HUES64 (cell line): ENCODE results near the gene LRRC10B.
A peak's percentile ranks its signal among the peaks of the same experiment; 100 is the strongest.

Experiments used
- H3K27ac ChIP-seq: 2 replicates; pipeline ENCODE4 v1.7.0; 2013; ENCODE audit warnings: low read depth, low read length, inconsistent platforms
- H3K27me3 ChIP-seq: 2 replicates; pipeline ENCODE4 v1.6.1; 2013; ENCODE audit warnings: mild to moderate bottlenecking, low read length; ENCODE audit not compliant: insufficient read depth
- H3K36me3 ChIP-seq: 2 replicates; pipeline ENCODE4 v1.6.1; 2013; ENCODE audit warnings: mild to moderate bottlenecking, low read length; ENCODE audit not compliant: insufficient read depth
- H3K4me1 ChIP-seq: 2 replicates; pipeline ENCODE4 v1.6.1; 2013; ENCODE audit warnings: mild to moderate bottlenecking, low read length, moderate library complexity; ENCODE audit not compliant: insufficient read depth
- H3K4me3 ChIP-seq: 2 replicates; pipeline ENCODE4 v1.5.1; 2013; ENCODE audit warnings: mild to moderate bottlenecking, low read length, moderate library complexity
- H3K9ac ChIP-seq: 2 replicates; pipeline ENCODE4 v1.6.1; 2013; ENCODE audit warnings: mild to moderate bottlenecking, low read depth, low read length
- H3K9me3 ChIP-seq: 2 replicates; pipeline ENCODE4 v1.6.1; 2013; ENCODE audit warnings: low read depth, low read length; ENCODE audit not compliant: insufficient read depth
- WGBS: fragments of 150-250, 120-280 bp; methylation state at CpG from one replicate; pipeline ENCODE4 v1.1.7; 2013; ENCODE audit warnings: missing lambda C conversion rate; 5-methylcytosine and 5-hydroxymethylcytosine counted together

LRRC10B gene

DNA sequence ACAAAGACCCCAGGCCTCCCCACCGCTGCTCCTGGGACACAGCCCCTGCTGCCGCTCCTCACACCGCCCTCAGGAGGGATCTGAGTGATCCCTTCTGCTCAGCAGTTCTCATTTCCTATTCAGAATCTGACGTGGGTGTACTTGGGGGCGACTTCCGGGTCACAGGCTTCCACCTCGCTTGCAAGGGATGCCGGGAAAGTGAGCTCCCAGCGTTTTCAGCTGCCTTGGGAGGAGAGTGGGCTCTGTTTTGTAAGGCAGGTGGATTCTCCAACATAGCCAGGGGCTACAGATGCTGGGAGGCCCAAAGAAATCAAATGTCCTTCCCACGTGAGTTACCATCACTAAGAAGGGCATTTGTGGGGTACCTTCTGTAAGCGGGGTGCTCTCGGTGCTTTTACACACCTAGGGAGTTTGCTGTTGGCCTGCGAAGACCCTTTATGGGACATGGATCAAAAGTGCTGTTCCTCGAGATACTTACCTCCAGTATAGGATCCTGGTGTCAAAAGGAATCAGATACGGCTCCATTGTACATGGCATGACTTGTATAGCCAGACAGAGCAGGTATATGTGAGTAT is 9.7 kb upstream of the LRRC10B start:
- Histone ChIP-seq H3K27ac (no peak overlapping the region), H3K9ac (no peak overlapping the region), H3K27me3 (peaks cover 5% of the 10 kb centered on the region; the same call in 1 of the 2 replicates), H3K4me3 (no peak overlapping the region), H3K36me3 (no peaks in the 10 kb centered on the region), H3K4me1 (peaks cover 12% of the 10 kb centered on the region), H3K9me3 (no peaks in the 10 kb centered on the region)
- 86% methylated on average over 15 of the region's 15 CpGs for WGBS

DNA sequence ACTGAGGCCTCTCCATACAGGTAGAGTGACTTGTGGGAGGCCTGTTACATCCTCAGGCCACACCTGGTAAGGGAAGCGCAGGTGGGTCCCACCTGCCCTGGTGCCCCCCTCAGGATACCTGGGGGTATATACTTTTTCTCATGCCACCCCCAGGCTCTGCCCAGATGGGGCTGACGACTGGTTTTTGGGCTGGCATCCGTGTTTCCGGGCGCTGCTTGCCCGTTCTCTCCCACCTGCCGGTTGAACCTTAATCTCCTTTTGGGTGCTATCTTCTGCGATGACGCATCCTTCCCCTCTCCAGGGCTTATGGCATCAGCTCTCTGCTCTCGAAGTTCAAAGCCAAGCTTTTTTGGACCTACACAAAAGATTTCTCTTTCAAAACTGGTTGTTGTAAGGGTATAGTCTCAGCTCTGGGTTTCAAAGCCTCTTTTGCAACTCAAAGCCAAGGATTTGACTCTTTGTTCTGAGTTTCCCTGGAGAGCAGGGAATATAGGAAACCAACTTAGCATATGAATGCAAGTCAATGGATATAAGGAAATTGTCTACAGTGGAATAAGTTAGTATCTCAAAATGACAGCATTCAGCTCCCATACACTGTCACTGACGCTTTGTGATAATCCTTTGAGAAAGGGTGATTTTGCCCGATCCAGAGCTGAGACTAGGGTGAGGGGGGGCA is 8.6 kb upstream of the LRRC10B start:
- peak overlapping the region; percentile 13; the same call in 1 of the 2 replicates for H3K4me3 ChIP-seq
- peak overlapping the region; percentile 83 for H3K27ac ChIP-seq
- 12% methylated on average over 10 of the region's 12 CpGs for WGBS
- peaks cover 5% of the 10 kb centered on the region; the same call in 1 of the 2 replicates for H3K27me3 ChIP-seq
- H3K36me3 ChIP-seq = no peaks in the 10 kb centered on the region
- no peaks in the 10 kb centered on the region for H3K9me3 ChIP-seq
- peaks cover 12% of the 10 kb centered on the region for H3K4me1 ChIP-seq
- 0 out of 2 replicates have a peak overlapping the region, but pooled peaks have one; percentile 15 for H3K9ac ChIP-seq

DNA sequence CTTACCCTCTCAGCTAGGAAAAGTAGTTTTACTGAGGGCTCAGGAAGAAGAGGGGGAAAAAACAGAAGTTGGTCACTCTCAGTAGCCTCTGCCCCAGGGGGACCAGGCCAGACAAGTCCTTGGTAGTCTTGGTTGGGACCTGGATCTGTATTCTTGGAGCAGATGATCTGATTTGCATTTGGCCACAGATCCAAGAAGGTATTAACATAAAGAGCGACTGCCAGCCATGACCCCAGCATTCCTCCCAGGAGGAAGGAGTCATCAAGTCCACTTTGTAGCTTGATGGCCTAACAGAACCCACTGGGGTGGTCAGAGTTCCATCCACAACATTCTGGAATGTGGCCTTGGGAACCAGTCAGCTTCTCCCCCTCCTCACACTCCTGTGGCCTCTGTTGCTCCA is 6.0 kb upstream of the LRRC10B start:
- Histone ChIP-seq H3K36me3 (no peaks in the 10 kb centered on the region), H3K27me3 (peaks cover 24% of the 10 kb centered on the region), H3K9ac (no peak overlapping the region), H3K4me1 (peaks cover 23% of the 10 kb centered on the region), H3K4me3 (no peak overlapping the region), H3K9me3 (no peaks in the 10 kb centered on the region), H3K27ac (no peak overlapping the region)
- 83% methylated on average over 1 of the region's 1 CpG for WGBS

DNA sequence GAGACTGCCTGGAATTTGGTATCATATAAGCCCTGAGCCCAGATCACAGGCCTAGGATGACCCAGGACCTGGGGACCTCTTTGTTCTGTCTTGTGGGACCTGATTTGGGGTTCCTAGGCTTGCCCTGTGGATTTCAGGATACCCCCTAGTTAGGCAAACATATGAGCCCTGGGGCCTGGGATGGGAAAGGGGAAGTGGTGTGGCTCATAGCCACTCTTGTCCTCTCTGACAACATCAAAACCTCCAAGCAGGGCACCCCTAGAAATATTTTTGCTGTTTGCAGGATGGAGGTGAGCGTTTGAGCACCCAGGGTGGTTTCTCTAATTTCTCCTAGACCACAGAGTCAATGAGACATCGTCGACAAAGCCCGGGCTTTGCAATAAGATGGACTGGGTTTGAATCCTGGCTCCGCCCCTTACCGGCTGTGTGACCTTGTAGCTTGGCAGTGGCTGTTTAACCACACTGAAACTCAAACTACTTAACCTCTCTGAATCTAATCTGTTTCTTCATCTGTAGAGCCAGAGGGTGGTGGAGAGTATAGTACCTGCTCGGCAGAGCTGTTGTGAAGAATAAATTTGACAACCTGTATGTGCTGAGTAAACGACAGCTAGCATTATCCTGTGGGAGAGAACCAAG is 5.3 kb upstream of the LRRC10B start:
- no peak overlapping the region for H3K9ac ChIP-seq

DNA sequence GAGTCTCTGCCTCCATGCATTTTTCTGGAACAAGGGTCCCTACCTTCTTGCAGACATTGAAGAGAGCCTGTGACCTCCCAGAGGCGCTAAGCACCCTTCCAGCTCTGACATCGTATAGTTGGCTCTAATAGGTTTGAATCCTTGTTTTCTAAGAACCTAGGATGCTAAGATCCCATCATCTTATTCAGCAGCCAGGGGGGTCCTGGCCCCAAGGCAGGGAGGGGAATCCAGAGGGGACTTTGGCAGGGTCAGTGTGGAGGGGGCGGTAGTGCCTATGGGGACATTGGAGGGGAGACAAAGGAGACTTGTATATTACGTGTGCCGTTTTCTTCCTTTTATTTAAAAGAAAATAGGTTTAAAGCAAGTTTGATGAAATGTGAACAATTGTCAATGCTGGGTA is 3.4 kb upstream of the LRRC10B start:
- Histone ChIP-seq H3K27ac (no peak overlapping the region), H3K4me3 (no peak overlapping the region), H3K27me3 (peaks cover 41% of the 10 kb centered on the region), H3K9me3 (no peaks in the 10 kb centered on the region), H3K4me1 (peaks cover 19% of the 10 kb centered on the region), H3K36me3 (no peaks in the 10 kb centered on the region), H3K9ac (no peak overlapping the region)
- 90% methylated on average over 5 of the region's 5 CpGs for WGBS

More for the DNA sequence above, 5.3 kb upstream of the LRRC10B start:
- Histone ChIP-seq H3K36me3 (no peaks in the 10 kb centered on the region), H3K27ac (no peak overlapping the region), H3K4me1 (peaks cover 28% of the 10 kb centered on the region), H3K4me3 (no peak overlapping the region), H3K9me3 (no peaks in the 10 kb centered on the region), H3K27me3 (peaks cover 31% of the 10 kb centered on the region)
- 77% methylated on average over 7 of the region's 8 CpGs for WGBS

DNA sequence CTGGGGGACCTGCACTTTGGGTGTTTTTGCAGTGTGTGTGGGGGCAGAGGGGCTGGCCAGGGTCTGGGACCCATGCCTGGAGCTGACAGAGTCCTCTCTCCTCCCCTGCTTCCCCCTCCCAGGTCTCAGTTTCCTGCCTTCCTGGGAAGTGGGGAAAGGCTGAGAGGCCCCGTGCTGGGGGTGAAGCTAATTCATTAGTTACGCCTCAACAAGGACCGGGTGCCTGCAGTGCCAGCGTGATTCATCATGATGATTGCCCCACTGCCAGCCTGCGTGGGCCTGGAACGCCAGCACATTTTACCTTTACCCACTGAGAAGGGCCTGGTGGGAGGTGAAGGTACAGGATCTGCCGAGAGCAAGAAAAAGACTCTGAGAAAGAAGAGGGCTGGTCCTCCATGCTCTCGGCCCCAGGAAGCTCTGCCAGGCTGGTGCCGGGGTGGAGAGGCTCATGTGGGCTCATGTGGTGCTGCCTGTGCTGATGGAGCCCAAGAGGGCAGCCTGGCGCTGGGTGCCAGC is 2.9 kb upstream of the LRRC10B start:
- Histone ChIP-seq H3K4me1 (peaks cover 16% of the 10 kb centered on the region), H3K36me3 (no peaks in the 10 kb centered on the region), H3K9me3 (no peaks in the 10 kb centered on the region), H3K27me3 (peaks cover 46% of the 10 kb centered on the region), H3K4me3 (no peak overlapping the region), H3K27ac (no peak overlapping the region), H3K9ac (no peak overlapping the region)
- WGBS = 56% methylated on average over 10 of the region's 10 CpGs

DNA sequence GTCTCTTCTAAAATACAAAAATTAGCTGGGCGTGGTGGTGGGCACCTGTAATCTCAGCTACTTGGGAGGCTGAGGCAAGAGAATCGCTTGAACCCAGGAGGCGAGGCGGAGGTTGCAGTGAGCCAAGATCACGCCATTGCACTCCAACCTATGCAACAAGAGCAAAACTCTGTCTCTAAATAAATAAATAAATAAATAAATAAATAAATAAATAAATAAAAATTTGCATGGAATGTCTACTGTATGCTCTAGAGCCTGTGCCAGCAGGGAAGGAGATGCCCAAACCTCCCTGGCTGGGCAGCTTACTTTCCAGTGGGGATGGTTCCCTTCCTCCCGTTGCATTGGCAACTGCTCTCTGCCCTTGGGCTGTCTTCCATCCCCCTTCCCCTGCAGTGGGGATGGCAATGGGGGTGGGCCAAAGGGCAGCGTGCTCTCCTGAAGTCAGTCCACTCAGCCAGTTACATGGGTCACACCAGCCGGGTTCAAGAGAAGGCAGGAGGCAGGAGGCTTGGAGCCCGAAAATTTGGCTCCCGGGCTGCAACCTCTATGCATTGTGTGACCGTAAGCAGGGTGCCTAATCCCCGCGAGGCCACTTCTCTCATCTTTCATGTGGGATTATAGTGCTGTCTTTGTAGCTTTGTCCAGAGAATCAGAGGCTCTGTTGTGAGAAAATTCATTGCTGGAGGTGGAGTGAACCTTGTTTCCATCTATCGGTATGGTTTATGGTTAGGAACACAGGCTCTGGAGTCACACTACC is 1.4 kb upstream of the LRRC10B start:
- H3K9ac ChIP-seq = no peak overlapping the region
- H3K4me3 ChIP-seq = no peak overlapping the region
- H3K27me3 ChIP-seq = peaks cover 57% of the 10 kb centered on the region
- H3K4me1 ChIP-seq = peaks cover 16% of the 10 kb centered on the region
- no peaks in the 10 kb centered on the region for H3K36me3 ChIP-seq
- WGBS = 64% methylated on average over 13 of the region's 14 CpGs
- no peaks in the 10 kb centered on the region for H3K9me3 ChIP-seq
- no peak overlapping the region for H3K27ac ChIP-seq

DNA sequence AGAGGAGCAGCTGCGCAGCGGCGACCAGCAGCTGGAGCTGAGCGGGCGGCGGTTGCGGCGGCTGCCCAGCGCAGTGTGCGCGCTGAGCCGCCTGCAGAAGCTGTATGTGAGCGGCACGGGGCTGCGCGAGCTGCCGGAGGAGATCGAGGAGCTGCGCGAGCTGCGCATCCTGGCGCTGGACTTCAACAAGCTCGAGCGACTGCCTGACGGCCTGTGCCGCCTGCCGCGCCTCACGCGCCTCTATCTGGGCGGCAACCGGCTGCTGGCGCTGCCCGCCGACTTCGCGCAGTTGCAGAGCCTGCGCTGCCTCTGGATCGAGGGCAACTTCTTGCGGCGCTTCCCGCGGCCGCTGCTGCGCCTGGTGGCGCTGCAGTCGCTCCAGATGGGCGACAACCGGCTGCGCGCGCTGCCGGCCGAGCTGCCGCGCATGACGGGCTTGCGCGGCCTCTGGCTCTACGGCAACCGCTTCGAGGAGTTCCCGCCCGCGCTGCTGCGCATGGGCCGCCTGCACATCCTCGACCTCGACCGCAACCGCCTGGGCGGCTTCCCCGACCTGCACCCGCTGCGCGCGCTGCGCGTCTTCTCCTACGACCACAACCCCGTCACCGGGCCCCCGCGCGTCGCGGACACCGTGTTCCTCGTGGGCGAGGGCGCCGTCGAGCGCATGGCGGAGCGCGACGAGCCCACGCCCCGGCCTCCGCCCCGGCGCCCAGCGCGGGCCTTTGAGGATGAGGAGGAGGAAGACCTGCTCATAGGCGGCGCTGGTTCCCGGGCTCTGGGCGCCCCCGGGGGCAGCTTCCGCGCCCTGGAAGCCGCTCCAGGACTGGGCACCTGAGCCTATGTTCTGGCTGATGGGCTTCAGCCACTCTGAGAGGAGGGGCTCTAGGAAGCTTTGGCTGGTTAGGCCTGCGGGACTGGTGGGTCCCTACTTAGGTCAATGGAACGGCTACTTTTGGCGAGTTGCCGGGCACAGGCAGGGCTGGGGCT is 787 bp downstream of the LRRC10B start:
- Histone ChIP-seq H3K4me3 (peak overlapping the region; percentile 32), H3K4me1 (peaks cover 29% of the 10 kb centered on the region), H3K9ac (no peak overlapping the region), H3K27me3 (peaks cover 57% of the 10 kb centered on the region), H3K27ac (no peak overlapping the region), H3K36me3 (no peaks in the 10 kb centered on the region), H3K9me3 (no peaks in the 10 kb centered on the region)
- 13% methylated on average over 117 of the region's 117 CpGs for WGBS

DNA sequence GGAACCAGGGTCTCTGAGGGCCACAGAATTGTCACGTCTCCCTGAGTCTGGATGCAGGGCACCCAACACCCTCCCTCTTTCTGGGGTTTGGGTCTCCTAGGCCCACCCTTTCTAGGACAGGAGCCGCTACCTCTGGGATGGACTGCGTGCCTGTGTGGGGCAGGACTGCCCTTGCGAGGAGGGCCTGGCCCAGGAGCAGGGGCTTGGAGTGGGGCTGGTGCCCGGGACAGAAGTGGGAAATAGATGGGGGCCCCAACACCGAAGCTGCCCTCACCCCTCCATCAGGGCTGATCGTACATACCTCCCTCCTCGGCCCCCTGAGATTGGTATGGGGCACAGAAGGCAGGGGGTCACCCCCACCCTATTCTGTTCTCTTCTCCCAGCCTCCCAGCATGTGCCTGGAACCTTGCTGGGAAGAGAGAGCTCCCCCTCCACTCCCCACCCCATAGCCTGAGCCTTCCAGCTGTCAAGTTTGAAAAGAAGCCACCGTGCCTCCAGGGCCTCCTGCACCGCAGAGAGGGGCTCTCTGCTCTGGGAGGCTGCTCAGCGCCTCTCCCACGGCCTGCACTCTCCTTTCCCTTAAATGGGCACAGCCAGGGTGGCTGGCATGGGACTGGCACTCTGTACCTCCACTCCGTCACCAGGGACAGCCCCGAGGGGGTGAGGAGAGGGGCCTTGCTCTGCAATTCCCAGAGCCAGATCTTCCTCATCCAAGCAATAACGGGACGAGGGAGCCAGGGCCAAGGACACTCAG is 1.8 kb downstream of the LRRC10B start:
- 86% methylated on average over 15 of the region's 16 CpGs for WGBS
- Histone ChIP-seq H3K36me3 (no peaks in the 10 kb centered on the region), H3K9ac (no peak overlapping the region), H3K4me1 (peaks cover 36% of the 10 kb centered on the region), H3K27me3 (peaks cover 57% of the 10 kb centered on the region), H3K9me3 (no peaks in the 10 kb centered on the region), H3K27ac (no peak overlapping the region), H3K4me3 (no peak overlapping the region)

DNA sequence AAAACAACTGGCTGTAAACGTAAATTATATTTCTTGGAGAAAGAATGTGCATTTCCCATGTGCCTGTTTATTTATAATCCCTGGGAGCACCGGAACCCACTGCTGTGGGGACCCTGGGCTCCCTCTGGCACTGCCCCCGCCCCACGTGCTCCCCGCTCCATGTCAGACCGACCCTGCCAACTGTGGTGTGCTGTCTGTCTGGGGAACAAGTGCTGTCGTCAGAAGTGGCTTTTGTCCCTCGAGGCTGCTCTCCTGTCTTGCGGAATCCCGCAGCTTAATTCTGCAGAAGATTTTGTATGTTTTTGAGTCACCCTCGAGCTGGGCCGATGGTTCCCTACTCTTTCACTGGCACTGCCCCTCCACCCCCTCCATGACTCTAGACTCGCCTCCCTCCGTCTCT is 2.4 kb downstream of the LRRC10B start:
- H3K9me3 ChIP-seq = no peaks in the 10 kb centered on the region
- no peak overlapping the region for H3K27ac ChIP-seq
- H3K27me3 ChIP-seq = peaks cover 53% of the 10 kb centered on the region
- H3K9ac ChIP-seq = no peak overlapping the region
- H3K4me3 ChIP-seq = no peak overlapping the region
- H3K4me1 ChIP-seq = peaks cover 37% of the 10 kb centered on the region
- WGBS = 88% methylated on average over 14 of the region's 14 CpGs
- H3K36me3 ChIP-seq = no peaks in the 10 kb centered on the region
